ENCODE data around the gene THSD4.

THSD4 gene

GRCh38 chr15:71380345-71380744 is 265.1 kb downstream of the THSD4 start:
- FAIRE-seq (no peak), DNase-seq (ENCODE audit: insufficient read length) (no peak)
- TF ChIP-seq TAF1 (IDR thresholded peaks at IDR 0.05; ENCODE audit: borderline replicate concordance, low read depth, low read length): no peak
- TF ChIP-seq POLR2AphosphoS5 (IDR thresholded peaks at IDR 0.05; ENCODE audit: low read depth, low read length): no peak
- no peak for TF ChIP-seq POLR2A (IDR thresholded peaks at IDR 0.05; ENCODE audit: low read depth, low read length)

DNA sequence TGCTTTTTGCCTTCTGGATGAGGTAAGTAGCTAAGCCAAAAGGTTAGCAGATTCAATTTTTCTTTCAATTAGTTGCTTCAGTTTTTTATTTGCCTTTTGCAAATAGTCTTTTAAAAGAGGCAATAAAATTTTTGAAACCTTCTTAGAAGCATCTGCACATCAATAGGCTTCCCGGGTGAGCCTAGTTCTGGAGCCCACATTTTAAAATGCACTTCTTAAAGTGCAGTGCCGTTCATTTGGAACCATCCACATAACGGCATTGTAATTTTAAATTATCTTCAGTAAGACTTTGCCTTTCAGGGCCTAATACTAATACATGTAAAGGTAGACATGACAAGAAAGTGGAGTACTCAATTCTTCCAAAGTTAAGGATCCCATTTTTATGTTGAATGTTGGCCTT is 269.2 kb downstream of the THSD4 start:
- DNase-seq (ENCODE audit: insufficient read length) (no peak), FAIRE-seq (no peak)
- no peak for TF ChIP-seq POLR2A (IDR thresholded peaks at IDR 0.05; ENCODE audit: low read depth, low read length)
- TF ChIP-seq TAF1 (IDR thresholded peaks at IDR 0.05; ENCODE audit: borderline replicate concordance, low read depth, low read length): no peak
- no peak for TF ChIP-seq POLR2AphosphoS5 (IDR thresholded peaks at IDR 0.05; ENCODE audit: low read depth, low read length)

- no peak for FAIRE-seq
- TF ChIP-seq TAF1 (IDR thresholded peaks at IDR 0.05; ENCODE audit: borderline replicate concordance, low read depth, low read length): no peak
- TF ChIP-seq POLR2A (IDR thresholded peaks at IDR 0.05; ENCODE audit: low read depth, low read length): no peak
- no peak for TF ChIP-seq POLR2AphosphoS5 (IDR thresholded peaks at IDR 0.05; ENCODE audit: low read depth, low read length)
- no peak for DNase-seq (ENCODE audit: insufficient read length)
Measured at GRCh38 chr15:71385026-71385425, 269.8 kb downstream of the THSD4 start.

GRCh38 chr15:71385457-71385856 is 270.2 kb downstream of the THSD4 start:
- DNase-seq (ENCODE audit: insufficient read length) (no peak), FAIRE-seq (no peak)
- TF ChIP-seq POLR2A (IDR thresholded peaks at IDR 0.05; ENCODE audit: low read depth, low read length) (no peak), TAF1 (IDR thresholded peaks at IDR 0.05; ENCODE audit: borderline replicate concordance, low read depth, low read length) (no peak), POLR2AphosphoS5 (IDR thresholded peaks at IDR 0.05; ENCODE audit: low read depth, low read length) (no peak)

DNA sequence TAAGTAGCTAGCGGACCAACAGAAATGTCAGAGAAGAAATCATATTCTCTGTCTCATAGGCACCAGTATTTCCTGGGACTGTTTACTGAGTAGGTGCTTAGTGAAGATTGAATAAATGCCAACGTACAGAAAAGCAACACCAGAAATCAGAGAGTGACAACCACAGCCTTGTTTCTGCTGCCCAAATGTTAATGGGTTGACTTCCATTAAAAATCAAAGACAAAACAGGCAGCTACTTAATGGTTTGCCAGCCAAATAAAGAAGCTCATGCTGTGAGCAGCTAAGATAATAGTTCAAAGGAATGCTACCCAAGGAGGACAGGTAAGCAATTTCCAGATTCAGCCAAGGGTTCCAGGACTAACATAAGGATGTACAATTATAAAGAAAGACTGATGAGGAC is 270.7 kb downstream of the THSD4 start:
- TF ChIP-seq POLR2AphosphoS5 (IDR thresholded peaks at IDR 0.05; ENCODE audit: low read depth, low read length) (no peak), POLR2A (IDR thresholded peaks at IDR 0.05; ENCODE audit: low read depth, low read length) (no peak)
- FAIRE-seq (no peak), DNase-seq (ENCODE audit: insufficient read length) (no peak)

GRCh38 chr15:71386448-71387236 is 271.4 kb downstream of the THSD4 start:
- FAIRE-seq (no peak), DNase-seq (ENCODE audit: insufficient read length) (no peak)
- no peak for TF ChIP-seq POLR2A (IDR thresholded peaks at IDR 0.05; ENCODE audit: low read depth, low read length)
- no peak for TF ChIP-seq POLR2AphosphoS5 (IDR thresholded peaks at IDR 0.05; ENCODE audit: low read depth, low read length)
- no peak for TF ChIP-seq TAF1 (IDR thresholded peaks at IDR 0.05; ENCODE audit: borderline replicate concordance, low read depth, low read length)

- FAIRE-seq: no peak
- TF ChIP-seq TAF1 (IDR thresholded peaks at IDR 0.05; ENCODE audit: borderline replicate concordance, low read depth, low read length) (no peak), POLR2AphosphoS5 (IDR thresholded peaks at IDR 0.05; ENCODE audit: low read depth, low read length) (no peak), POLR2A (IDR thresholded peaks at IDR 0.05; ENCODE audit: low read depth, low read length) (no peak)
Measured at GRCh38 chr15:71387810-71388209, 272.5 kb downstream of the THSD4 start.

DNA sequence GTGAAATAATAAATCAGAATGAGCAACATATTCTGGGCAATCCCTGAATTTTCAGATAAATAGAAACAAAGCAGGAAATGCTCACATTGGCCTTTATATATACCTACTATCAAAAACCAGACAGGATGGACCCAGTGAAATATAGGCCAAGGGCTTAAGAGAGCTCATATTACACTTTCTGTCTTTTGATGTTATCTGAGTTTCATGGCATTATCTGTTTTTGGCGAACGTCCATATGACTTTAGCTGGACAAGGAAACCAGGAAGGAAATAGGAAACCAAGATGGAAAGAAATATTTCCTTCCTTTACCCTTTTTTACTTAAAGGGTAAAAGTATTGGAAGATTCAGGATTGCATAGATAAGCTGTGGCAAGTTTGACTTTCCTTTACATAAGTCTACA is 274.8 kb downstream of the THSD4 start:
- TF ChIP-seq POLR2AphosphoS5 (IDR thresholded peaks at IDR 0.05; ENCODE audit: low read depth, low read length) (no peak), POLR2A (IDR thresholded peaks at IDR 0.05; ENCODE audit: low read depth, low read length) (no peak), TAF1 (IDR thresholded peaks at IDR 0.05; ENCODE audit: borderline replicate concordance, low read depth, low read length) (no peak)
- no peak for DNase-seq (ENCODE audit: insufficient read length)
- FAIRE-seq: no peak

More at GRCh38 chr15:71387810-71388209, 272.5 kb downstream of the THSD4 start:
- no peak for DNase-seq (ENCODE audit: insufficient read length)

GRCh38 chr15:71391421-71392088 is 276.3 kb downstream of the THSD4 start:
- no peak for DNase-seq (ENCODE audit: insufficient read length)
- no peak for FAIRE-seq
- TF ChIP-seq POLR2AphosphoS5 (IDR thresholded peaks at IDR 0.05; ENCODE audit: low read depth, low read length) (no peak), POLR2A (IDR thresholded peaks at IDR 0.05; ENCODE audit: low read depth, low read length) (no peak), TAF1 (IDR thresholded peaks at IDR 0.05; ENCODE audit: borderline replicate concordance, low read depth, low read length) (no peak)

DNA sequence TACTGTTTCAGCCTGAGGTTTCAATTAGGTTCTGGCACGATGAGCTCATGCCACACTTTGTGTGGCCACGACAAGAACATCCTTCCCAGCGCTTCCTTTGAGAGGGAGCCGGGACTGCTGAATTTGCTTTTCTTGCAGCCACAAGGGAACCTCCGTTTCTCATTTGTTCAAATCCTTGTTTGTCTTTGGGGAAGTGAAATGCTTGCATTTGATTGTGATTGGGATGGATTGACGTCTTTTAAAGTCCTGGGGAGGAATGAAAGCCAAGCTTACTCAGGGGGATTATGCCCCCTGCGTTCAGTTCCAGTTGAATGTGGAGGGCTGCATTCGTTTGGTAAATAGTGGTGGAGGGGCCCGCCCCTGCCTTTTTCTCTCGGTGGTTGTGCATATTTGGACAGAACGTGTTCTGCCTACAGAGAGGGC is 277.6 kb downstream of the THSD4 start:
- TF ChIP-seq POLR2AphosphoS5 (IDR thresholded peaks at IDR 0.05; ENCODE audit: low read depth, low read length) (no peak), TAF1 (IDR thresholded peaks at IDR 0.05; ENCODE audit: borderline replicate concordance, low read depth, low read length) (no peak), POLR2A (IDR thresholded peaks at IDR 0.05; ENCODE audit: low read depth, low read length) (no peak)
- DNase-seq (ENCODE audit: insufficient read length): no peak
- FAIRE-seq: no peak

GRCh38 chr15:71393383-71393782 is 278.1 kb downstream of the THSD4 start:
- no peak for FAIRE-seq
- DNase-seq (ENCODE audit: insufficient read length): no peak
- TF ChIP-seq POLR2A (IDR thresholded peaks at IDR 0.05; ENCODE audit: low read depth, low read length): no peak
- no peak for TF ChIP-seq TAF1 (IDR thresholded peaks at IDR 0.05; ENCODE audit: borderline replicate concordance, low read depth, low read length)
- no peak for TF ChIP-seq POLR2AphosphoS5 (IDR thresholded peaks at IDR 0.05; ENCODE audit: low read depth, low read length)
